Stimulated activated CD8-positive, alpha-beta memory T cell treated with anti-CD3 and anti-CD28 coated beads, Interleukin-12 subunit alpha, Interleukin-12 subunit beta, amount 100 ng/mL, for 4 hours (primary cell): ENCODE results near the gene ABHD13.
A peak's percentile ranks its signal among the peaks of the same experiment; 100 is the strongest.
"Not testable (repeated sequence)": the region's sequence is repeated elsewhere in the genome, so short reads cannot be mapped to it uniquely, and the experiment has no call there.

ENCODE experiments used
- DNase-seq: peaks from one replicate; pipeline ENCODE4 v3.0.0-alpha.2; 2020; ENCODE audit warnings: low read depth

Gene ABHD13

DNA sequence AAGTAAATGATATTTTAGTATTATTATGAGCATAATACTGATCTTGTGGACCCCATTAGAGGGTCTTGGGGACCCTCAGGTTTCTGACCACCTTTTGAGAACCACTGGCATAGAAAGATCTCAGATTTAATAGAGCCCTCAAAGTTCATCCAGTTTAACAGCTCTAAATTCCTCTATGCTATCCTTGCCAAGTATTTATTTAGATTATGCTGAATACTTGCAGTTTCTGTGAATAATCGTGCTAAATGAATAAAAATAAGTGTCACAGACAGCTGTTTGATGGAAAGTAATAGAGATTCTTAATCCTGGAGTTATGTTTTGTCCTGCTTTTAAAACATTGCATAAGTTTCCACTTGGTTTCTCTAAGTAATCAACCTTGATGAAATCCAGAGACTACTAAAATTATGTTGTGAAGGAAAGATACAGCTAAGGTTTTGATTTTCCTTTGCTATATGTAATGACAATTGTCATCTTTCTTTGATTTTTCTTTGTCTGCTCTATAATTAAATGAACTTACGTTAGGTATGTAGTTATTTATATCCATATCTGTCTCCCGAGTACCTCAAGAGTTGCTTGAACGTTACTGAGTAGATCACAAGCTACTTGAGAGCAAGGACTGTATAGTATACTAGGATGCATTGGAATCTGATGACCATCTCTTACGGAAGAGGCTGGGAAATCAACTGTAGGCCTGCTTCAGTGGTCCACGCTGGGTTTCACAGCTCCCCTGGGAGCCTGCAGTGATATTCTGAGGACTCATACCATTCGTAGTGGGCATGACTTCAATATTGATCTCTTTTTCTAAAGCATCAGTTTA, 5.7 kb downstream of the ABHD13 start:
- no peak for DNase-seq

DNA sequence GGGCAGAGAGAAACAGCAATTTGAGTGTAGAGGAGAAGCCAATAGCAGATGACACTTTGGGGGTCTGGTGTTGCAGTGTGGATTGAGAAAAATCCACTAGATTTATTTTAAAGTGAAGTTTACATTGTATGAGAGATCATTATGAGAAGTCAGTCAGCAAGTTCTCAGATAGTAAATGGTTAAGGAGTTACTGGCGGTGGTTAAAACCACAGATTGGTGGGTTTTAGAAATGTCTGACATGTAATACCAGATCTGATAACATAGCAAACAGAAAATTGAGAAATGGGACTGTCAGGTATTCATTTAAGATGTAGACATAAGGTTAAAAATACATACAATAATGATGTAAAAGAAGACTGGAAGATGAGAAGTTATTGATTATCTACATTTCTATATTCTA, 7.2 kb downstream of the ABHD13 start:
- no peak for DNase-seq

DNA sequence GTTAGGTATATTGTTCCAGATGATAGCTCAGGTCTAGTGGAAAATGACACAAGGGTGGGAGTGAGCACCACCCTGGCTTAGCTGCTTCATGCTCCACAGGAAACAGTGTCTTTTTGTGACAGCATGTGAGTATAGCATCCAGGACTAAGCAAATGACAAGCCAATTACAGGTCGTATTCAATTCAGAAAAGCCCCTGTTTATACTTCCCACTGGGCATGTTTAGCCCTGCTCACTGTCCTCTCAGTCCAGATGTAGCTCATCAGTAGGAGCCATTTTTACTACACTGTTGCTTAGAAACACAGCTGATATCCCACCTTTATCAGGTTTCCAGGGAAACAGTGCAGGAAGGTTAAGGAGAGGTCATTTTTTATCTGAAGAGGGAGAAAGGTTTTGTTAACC, 8.0 kb downstream of the ABHD13 start:
- no peak for DNase-seq

DNA sequence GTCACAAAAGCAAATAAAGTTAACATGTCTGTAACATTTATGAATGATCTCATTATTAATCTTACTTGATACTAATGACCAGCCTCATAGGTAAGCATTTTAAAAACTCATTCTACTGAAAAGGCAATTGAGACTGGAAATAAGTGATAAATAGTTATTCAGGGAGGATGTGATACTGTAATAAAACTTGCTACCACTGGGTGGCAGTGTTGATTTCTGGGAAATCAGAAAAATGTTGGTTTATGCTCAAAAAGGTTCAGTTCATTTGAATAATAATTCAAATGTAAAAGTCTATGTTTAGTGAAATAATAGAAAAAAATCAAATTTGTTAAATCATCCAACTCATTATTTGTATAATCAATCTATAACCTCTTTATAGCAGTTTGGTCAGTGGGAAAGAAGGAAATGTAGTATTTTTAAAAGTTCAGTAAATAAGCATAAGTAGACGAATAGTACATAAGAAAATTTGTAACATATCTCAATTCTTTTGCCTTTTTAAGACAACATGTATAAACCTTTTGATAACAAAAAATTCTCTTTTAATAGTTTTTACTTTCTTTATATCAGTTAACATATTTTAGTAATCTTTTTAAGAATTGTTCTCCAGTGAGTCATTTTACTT, 9.6 kb downstream of the ABHD13 start:
- DNase-seq, result no peak

DNA sequence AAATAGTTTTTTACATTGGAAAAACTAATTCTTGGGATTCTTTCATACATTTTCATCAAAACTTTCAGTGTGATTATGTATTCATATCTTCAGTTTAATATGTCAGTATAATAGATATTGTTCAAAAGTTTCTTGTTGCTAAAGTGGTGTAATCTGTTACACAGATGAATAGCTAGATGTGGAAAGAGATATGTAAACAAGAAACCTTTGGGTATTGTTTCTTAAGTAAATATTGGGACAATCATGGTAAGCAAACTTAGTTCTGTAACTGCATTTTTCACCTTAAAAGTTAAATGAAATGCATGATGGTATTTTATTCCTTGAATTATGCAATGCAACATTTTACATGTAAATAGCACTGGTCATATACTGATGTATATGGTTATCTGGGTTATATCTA, 12.2 kb downstream of the ABHD13 start:
- DNase-seq, result no peak

DNA sequence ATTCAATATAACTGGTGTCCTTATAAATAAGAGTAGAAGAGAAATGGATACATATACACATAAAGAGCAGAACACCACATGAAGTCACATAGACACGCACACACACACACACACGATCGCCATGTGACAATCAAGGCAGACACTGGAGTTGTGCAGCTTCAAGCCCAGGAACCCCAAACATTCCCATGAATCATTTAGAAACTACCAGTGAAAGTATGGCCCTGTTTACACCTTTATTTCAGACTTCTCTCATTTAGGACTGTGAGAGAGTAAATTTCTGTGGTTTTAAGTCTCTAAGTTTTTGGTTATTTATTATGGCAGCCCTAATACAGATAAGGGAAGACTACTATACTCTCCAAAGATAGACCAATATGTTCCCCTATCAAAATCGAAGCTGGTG, 31.0 kb downstream of the ABHD13 start:
- DNase-seq, result no peak

DNA sequence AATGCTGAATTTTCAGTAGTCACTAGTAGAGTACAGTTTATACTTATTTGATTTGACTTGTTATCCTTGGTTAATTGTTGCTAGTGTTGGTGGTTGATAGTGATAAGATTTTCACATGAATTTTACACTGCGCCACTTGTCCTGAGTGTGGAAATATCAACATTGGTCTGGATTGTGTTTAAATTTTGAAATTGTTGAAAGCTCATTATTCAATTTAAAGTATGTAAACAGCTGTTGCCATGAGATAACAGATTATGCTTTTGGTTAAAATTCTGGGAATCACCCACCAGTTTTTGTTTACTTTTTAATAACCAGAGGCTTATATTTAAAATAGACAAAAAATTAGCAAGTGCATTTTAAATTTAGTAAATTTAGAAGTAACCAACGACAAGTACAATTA, 39.1 kb downstream of the ABHD13 start:
- DNase-seq, result no peak

DNA sequence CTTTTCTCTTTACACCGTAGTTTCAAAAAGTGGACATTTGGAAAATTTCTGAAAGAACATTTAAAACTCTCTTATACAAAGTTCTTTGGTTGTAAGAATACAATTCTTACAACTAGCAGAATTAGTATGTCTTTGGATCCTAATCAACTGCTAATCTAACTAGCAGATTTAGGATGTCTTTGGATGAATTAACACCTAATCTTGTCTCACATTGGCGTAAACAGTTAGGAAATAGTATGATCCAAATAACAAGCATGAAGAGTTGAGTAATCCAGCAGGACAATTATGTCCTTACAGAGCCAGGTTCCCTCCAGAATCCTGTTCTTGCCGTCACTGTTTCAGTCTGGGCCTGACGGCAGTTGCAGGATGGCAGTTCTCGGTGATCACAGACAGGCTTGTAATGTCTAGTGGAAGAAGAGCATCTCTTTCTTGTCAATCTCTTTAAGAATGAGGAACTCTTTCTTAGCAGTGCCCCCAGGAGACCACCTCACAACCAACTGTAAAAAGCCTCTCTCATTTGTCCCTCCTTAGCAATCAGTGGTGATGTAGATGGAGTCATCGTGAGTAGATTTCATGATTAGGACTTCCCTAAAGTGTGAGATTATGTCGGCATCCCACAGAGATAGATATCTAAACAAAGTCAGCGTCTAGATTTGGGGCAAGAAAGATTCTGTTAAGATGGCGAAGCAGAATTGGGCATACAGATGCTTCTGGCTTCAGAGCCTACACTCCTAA, 45.6 kb downstream of the ABHD13 start:
- no peak for DNase-seq

DNA sequence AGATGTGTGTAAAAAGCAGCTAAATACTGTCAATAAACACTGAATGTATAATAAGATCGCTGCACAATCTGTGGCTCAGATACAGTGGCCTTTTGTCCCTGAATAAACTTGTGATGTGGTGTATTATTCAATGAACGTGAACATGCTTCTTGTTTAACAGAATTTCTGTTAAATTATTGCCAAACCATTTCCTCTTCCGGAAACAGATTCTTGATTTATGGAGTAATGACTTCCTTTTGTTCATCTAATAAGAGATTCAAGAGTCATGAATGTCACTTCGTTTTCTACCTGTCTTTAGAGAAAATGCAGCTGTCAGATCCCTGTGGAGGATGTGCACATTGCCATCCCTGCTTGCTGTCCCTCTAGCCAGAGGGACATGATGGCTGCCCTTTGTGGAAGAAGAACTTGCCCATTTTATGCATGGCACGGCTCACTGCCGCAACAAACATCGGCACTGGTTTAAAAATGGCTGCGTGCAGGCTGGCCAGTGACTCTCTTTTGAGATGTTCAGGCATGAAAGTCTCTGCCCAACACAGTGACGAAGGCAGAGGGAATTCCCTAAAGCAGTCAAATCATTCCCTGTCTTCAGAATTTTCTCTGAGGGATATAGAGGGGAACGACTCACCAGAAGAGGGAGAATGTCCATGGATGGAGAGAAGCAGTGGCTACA, 48.3 kb downstream of the ABHD13 start:
- DNase-seq, result no peak

DNA sequence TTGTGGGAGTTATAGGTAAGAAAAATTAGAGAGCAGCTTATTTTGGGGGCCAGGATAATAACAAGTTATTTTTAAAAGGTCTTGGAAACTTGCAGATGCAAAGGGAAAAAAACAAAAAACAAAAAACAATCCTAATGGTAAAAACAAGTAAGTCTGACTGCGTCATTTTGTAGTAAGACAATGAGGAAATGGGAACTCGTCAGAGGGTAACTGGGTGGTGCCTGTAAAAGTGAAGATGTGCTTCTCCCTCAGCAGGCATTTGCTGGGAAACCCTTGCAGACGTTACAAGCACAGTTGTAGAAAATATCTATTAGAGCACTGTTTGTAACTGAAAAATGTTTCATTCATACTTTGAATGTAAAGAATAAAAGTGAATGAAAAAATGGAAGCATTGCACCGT, 49.2 kb downstream of the ABHD13 start:
- no peak for DNase-seq

DNA sequence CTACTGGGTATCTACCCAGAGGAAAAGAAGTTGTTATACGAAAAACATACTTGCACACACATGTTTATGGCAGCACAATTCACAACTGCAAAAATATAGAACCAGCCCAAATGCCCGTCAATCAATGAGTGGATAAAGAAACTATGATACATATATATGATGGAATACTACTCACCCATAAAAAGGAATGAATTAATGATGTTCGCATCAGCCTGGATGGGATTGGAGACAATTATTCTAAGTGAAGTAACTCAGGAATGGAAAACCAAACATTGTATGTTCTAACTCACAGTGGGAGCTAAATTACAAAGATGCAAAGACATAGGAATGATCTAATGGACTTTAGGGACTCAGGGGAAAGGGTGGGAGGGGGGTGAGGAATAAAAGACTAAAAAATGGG, 49.7 kb downstream of the ABHD13 start:
- DNase-seq, result not testable (repeated sequence)

DNA sequence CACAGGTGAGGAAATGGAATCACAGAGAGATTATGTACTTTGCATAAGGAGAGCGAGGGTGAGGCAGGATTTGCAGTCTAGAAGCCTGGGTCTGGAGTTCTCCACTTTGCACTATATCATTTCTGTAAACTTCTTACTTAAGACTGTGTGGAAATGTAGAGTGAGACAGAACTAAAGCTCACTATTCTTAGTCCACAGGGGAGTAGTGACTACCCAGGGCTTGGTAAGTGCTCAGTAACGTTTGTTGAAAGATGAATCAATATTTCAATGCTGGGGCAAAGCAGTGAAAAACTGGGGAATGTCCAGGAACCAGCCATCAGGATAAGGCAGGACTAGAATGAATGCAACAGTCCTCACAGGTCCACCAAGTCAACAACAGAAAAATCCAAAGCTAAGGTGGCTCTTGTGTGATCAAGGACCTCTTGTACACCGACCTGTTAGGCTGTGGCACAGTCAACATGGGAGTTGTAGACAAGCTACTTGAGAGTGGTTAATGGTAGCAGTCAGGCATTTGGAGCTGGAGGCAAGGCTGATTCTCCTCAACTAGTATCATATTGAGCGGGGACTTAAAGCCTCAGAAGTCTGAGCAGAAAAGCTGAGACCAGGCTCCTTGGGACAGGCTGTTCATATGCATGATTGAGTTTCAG, 50.4 kb downstream of the ABHD13 start:
- DNase-seq, result no peak

DNA sequence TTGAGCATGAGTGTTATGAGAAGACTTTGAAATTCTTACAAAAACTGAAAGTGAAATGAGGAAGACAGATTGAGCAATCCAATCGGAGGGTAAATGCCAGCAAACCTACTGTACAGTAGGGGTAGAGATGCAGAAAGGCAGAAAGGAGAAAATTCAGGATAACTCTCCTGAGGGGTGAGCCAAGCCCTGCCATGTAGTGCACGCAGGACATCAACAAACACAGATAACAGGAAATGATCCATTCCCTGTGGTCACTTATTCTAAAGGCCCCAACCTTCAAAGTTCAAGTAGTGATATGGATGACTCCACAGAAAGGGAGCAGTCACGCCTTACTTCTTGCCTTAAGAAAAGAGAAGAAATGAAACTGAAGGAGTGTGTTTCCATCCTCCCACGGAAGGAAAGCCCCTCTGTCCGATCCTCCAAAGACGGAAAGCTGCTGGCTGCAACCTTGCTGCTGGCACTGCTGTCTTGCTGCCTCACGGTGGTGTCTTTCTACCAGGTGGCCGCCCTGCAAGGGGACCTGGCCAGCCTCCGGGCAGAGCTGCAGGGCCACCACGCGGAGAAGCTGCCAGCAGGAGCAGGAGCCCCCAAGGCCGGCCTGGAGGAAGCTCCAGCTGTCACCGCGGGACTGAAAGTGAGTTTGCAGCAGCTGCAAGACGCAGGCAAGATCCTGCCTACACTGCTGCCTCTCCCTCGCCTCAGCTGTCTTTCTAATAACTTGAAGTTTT, 51.6 kb downstream of the ABHD13 start, which contains the start of gene TNFSF13B:
TSS of gene TNFSF13B (plus strand) at position 118 of the 728 bp plus-strand sequence. CDS start at position 296, 178 bp downstream.
- peak; percentile 25 for DNase-seq

DNA sequence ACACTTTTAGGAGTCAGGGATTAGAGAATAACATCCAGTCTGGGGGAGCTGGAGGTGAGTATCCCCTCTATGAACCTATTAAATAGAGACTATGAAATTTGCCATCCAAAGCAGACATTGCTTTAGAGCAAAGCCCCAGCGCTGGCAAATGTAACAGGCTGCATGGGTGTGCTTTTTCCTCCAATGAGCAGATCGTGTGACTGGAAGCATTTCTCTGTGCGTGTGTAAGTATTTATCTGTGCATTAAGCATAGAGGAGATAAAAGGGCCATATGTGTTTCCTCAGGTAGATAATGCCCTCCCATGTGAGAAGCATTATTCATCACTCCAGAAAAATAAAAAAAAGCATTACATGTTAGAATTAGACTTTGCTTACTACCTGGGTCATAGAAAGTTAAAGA, 52.2 kb downstream of the ABHD13 start:
- DNase-seq, result no peak

DNA sequence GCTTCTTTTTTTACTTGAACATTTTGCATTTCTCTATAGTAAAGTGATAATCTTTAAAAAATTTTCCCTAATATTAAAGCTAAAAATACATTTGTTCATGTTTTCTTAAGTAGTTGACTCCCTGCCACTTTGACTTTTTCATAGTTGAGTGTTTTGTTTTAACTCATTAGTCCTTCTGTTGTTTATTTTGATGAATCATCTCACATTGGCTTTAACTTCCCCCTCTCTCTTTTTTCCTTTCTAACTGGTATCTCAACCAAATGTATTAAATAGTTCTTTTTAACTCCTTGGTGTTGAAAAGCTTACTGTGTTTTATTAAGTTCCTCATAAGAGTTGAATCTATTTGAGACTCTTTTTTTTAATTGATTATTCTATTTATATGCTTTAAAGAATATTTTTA, 54.1 kb downstream of the ABHD13 start:
- no peak for DNase-seq

DNA sequence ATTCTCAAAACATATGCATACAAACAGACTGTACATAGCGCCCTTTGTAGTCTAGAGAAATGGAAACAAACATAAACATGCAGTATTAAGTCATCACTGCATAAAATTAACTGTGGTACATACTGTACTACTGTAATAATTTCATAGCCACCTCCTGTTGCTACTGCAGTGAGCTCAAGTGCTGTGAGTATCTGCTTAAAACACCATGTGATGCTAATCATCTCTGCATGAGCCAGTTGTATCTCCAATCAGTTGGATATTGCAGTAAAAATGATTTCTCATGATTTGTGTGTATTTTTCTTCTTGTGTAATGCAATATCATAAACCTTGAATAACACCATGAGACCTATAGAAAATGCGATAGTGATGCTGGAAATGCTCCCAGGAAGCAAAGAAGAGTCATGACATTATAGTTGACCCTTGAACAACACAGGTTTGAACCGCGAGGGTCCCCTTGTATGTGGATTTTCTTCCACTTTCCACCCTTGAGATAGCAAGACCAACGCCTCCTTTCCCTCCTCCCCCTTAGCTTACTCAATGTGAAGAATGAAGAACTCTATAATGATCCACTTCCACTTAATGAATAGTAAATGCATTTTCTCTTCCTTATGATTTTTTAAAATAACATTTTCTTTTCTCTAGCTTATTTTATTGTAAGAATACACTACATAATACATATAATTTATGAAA, 55.4 kb downstream of the ABHD13 start:
- no peak for DNase-seq

DNA sequence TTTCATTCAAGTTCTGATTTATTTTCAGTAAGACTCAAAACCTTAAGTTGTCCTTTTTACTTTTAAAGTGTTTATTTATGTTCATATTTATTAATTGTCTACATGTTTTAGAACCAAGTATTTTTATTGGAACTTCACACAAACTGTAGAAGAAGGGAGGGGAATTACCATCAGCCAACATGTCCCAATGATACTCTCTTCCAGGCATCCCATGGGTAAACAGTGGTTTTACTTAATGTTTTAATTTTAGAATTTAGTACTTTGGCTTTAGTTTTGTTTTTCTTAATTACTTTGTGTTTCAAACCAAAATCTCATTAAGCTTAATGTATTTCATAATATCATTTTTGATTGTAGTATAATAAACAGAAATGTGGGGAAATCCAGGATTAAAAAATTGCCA, 56.5 kb downstream of the ABHD13 start:
- DNase-seq, result no peak

DNA sequence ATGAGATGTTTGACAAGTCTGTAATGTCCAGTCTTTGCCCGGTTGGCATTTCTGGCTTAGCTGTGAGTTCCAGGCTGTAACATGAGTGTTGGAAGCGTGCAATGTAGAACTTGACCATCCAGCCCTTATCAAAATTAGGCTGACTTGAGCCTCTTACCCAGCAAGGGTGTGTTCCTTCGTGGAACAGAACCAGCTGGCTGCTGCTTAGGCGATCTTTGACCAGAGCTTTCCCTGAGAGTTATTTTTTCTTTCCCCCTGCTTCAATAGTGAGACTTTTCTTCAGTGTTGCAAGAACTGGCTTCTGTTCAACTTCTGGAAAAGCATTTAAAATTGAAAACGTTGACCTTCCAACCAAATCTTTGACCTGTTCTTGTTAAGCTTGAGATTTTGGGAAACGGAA, 57.9 kb downstream of the ABHD13 start:
- DNase-seq, result no peak

DNA sequence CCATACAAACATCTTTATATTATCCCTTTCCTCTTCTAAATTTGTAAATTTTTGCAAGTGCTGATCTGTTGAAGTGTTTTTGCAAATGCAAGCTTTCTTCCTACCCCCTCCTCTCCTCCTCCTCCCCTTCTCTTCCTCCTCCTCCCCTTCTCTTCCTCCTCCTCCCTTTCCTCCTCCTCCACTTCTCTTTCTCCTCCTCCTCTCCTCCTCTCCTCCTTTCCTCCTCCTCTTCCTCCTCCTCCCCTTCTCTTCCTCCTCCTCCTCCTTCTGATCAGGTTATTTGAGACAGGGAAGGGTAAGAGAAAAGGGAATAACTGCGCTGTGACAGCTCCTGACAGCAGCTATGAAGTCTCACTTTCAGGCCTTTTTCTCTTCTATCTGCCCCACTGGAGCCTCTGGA, 60.3 kb downstream of the ABHD13 start:
- no peak for DNase-seq

DNA sequence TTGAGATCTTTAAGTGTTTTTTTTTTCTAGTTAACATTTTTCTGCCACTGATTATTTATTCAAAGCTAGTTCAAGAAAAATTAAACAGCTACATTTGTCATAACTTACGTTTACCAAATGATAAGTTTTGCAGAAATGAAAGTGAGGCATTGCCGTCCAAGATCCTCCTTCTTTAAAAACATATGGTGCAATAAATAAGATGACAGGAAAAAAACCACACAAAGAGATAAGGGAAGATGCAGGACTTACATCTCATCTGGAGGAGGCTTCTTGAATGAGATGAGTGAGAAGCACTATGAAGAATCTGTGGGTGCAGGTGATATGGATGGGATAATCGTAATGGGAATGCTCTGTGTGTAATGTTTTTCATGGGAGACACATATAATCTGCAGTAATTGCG, 63.7 kb downstream of the ABHD13 start:
- DNase-seq, result no peak

DNA sequence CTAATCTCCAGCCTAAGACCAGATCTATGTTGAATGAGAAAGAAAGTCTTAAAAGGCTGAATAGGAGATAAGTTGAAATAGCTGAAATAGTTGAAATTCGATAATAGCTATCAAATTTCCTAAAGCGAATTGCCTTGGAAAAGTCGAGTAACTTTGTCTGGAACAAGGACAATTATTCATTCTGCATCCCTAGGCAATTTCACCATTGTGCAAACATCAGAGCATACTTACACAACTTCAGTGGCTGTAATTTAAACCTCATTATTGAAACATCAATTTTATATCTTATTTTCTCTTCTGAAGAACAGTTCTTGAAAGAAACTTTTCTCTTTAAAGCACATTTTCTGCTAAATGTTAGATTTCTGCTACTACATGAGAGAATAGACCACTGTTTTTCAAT, 64.9 kb downstream of the ABHD13 start:
- no peak for DNase-seq
